DMS153 treated with DMSO at 0.1 percent for 48 hours (cell line): ENCODE measurements around the gene SULT6B1.
"Not testable (repeated sequence)": the region's sequence is repeated elsewhere in the genome, so short reads cannot be mapped to it uniquely, and the experiment has no call there.

Experiments used
- DNase-seq: peaks from one replicate; lab custom pipeline; 2025; ENCODE audit not compliant: unreplicated experiment; lab: John Stamatoyannopoulos, UW

The SULT6B1 gene

DNA sequence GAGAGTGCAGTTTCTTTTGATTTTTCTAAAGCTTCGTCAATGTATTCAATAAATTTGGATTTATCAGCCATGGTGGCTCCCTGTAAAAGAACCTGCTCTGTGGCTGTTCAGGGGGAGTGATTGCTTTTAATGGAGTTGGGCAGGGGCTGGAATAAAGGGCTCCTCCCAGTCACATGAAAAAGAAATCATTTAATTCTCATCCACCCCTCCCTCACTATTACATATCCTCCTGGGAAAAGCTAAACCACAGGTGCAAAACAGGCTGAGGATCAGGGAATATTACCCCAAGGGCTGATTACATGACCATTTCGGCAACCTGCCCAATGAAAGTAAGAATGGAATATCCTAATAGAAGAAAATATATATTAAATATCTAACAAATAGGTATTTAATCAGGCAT, at the start of gene SULT6B1:
TSS of gene SULT6B1 (minus strand) at position 101 of the 400 bp plus-strand sequence. CDS start at position 71, 30 bp downstream.
- no peak for DNase-seq

GRCh38 chr2:37232131-37232933, 43.9 kb upstream of the SULT6B1 start:
- no peak for DNase-seq

DNA sequence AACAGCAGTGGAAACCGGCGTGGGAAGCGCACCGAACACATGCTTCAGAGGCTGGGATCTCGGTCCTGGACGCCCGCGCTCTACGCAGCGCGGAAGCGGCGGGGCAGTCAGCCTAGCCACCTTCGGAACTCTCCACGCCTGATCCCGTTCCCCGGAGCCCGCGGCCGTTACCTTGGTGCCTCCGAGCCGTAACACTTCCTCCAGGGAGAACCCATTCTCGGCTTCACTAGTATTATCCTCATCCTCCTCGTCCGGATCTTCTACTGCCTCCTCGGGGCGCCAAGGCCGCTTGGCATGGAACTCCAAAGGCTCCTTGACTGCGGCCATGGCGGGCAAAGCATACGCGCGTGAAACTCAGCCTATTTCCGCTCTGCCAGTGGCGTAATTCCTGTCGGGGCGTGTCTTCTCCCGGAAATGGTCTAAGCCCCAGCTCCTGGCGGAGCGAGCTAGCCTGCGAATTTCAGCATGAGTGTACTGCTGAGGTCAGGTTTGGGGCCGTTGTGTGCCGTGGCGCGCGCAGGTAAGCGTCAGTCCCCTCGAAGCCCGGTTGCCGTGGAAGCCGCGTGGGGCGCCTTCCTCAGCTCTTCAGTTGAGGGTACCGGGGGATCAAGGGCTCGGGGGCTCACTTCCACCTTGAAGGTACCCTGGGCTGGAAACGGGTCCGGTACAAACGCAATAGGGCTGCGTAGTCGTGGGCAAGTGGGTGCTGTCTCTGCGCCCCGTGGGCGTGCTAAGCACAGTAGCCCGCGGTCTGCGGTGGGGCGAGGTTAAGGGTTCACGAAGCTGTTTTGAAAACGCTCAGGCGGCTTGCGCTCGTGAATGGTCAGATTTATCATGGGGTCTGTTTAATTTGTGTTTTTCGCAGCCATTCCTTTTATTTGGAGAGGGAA, 43.0 kb upstream of the SULT6B1 start, which contains the start of the genes CEBPZ and NDUFAF7:
TSS of gene CEBPZ (minus strand) at position 356 of the 890 bp plus-strand sequence. CDS start at position 327, 29 bp downstream.
TSS of gene NDUFAF7 (plus strand) at position 418 of the 890 bp plus-strand sequence. CDS start at position 466, 48 bp downstream.
- peak; percentile 86 for DNase-seq

DNA sequence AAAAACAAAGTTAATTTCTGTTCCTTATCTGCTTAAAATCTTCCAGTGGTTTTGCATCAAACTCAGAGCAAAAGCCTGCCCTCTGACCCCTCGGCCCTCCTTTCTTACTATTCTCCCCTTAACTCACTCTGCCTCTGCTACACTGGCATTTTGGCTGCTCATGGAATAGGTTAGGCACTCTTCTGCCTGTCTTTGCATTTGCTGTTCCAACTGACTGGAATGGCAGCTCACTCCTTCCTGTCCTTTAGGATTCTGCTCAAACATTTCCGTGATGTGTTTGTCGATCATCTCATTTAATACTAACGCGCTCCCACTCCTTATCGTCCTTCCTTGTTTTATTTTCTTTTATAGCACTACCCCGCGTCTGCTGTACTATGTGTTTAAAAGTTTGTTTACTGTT, 42.1 kb upstream of the SULT6B1 start:
- DNase-seq: no peak

- no peak for DNase-seq
These were observed 40.3 kb upstream of the SULT6B1 start for GRCh38 chr2:37228788-37229187.

- DNase-seq: no peak
These were observed 38.4 kb upstream of the SULT6B1 start for GRCh38 chr2:37226863-37227262.

DNA sequence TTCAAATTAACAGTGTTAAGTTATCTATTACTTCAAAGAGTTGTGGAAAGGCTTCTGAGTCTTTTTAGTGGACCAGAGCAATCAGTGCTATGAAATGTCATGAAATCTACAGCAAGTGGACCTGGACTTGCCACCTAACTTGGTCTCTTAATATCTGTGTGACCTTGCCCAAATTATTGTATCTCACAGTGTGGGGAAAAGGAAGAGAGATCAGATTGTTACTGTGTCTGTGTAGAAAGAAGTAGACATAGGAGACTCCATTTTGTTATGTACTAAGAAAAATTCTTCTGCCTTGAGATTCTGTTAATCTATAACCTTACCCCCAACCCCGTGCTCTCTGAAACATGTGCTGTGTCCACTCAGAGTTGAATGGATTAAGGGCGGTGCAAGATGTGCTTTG, 36.7 kb upstream of the SULT6B1 start:
- DNase-seq: not testable (repeated sequence)

DNA sequence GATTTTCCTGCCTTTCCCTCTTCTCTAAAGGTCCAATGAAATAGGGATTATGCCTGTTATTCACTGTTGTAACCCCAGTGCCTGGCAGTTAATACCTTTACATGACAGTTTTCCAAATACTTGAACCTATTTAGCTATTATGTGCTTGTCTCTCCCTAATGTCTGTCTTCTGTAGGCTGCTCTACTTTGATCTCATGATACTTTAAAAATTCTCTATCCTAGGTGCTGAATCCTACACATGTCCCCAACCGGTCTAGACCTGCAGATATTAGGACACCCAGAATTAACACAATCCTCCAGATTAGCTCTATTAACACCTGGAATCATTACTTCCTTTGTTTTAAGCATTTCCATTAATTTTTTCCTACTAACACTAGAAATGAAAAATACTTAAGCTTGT, 35.6 kb upstream of the SULT6B1 start:
- no peak for DNase-seq

GRCh38 chr2:37223131-37223530, 34.7 kb upstream of the SULT6B1 start:
- DNase-seq: no peak

- no peak for DNase-seq
These were observed 30.6 kb upstream of the SULT6B1 start for GRCh38 chr2:37219046-37219445.

DNA sequence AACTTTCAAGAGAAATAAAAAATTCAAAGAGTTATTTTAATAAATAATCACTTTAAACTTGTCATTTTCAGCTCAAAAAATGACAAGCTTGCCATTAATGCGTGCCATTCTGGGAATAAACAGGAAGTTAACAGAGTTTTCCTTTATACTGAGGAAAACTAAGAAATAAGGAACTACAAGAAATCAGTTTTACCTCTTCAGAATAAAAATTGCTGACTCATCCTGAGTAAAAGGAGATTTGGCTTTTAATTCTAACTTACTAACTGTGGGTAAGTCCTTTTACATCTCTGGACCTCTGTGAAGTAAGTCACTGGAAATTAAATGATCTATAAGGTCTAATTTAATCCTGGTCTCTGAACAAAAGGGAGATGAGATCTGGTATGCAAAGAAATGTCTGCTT, 26.8 kb upstream of the SULT6B1 start:
- no peak for DNase-seq

GRCh38 chr2:37211939-37212338, 23.5 kb upstream of the SULT6B1 start:
- DNase-seq: no peak

DNA sequence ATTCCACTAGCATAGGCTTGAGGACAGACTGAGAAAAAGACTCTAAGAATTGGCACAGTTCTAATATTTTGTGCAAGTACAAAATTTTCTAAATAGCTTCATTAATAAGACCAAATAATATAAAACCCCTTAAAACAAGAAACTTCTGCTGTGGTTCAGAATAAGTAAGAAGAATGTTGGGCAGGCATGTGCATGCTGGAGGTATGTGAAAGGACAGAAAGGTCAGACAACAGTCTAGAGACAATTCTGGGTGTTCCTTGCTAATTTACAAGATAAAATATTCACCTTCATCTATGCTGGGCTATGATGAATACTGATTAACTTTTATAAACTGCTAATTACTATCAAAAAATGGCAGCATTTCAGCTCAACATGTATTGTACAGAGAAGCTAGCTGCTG, 22.7 kb upstream of the SULT6B1 start:
- no peak for DNase-seq

GRCh38 chr2:37206760-37207159, 18.3 kb upstream of the SULT6B1 start:
- DNase-seq: not testable (repeated sequence)

DNA sequence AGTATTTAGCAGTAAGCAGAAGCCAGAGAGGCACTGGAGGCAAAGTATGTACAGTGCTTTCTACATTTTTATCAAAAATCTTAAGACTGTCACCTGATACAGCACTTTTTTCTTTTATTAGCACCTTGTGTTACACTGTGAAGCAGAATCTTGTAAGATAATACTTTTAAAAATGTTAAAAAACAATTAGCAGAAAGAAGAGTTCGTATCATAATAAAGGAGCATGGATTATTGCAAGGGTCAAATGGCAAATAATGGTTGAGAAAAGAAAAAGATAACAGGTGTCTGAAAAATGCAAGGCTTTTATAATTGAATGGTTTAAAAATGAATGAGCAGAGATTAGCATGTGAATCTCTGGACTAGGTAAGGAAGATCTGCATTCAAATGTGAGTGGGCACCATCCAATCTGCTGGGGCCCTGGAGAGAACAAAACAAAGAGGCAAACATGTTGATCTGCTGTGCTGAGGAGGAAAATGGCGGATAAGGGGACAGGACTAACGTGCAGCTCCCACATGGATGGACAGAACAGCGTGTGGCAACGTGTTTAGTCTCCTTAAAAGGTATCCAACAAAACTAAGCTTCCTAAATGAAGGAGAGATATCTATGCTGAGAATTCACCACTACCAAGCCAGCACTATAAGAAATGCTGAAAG, 17.3 kb upstream of the SULT6B1 start:
- DNase-seq: no peak

- DNase-seq: not testable (repeated sequence)
These were observed 16.7 kb upstream of the SULT6B1 start for GRCh38 chr2:37205071-37205661.

DNA sequence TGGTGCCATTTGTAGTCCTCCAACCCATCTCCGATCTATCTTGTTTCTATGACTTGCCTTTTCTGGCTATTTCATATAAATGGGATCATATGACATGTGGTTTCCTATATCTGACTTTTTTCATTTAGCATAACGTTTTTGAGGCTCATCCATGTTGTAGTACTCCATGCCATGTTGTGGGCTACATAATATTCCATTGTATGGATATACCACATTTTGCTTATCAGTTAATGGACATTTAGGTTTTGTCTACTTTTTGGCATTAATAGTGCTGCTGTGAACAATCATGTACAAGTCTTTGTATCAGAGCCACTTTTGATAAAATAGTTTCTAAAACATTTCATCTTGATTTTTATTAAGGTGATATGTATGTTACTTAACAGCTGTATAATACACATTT, 15.2 kb upstream of the SULT6B1 start:
- no peak for DNase-seq

GRCh38 chr2:37201766-37202165, 13.3 kb upstream of the SULT6B1 start:
- no peak for DNase-seq

GRCh38 chr2:37201208-37201607, 12.7 kb upstream of the SULT6B1 start:
- DNase-seq: no peak

- no peak for DNase-seq
These were observed 10.2 kb upstream of the SULT6B1 start for GRCh38 chr2:37198681-37199065.
